Frontal cortex (tissue), 4 donors: ENCODE data around the gene CCDC142. TPM values are rescaled to one million over a fixed set of nuclear protein-coding genes. Genes with fewer than 3 reads are reported as not detected.
"Not testable (repeated sequence)": the region's sequence is repeated elsewhere in the genome, so short reads cannot be mapped to it uniquely, and the experiment has no call there.

ENCODE experiments used
- DNase-seq, 2 donors: peaks; one replicate each; pipeline ENCODE4 v3.0.0; 2012; ENCODE audit warnings: low spot score in 2 of 2
- FAIRE-seq: peaks from 2 replicates; lab custom pipeline; 2012; peaks lifted over from hg19 to GRCh38; lab: Jason Lieb, UNC
- total RNA-seq: library from RNA; depleted of rRNA; stranded (reverse); fragments of >200 nt; gene quantifications from one replicate; pipeline ENCODE4 v1.2.3, GENCODE V29; 2014
- donor health status: control.
- donor health status: control.
- donor health status: control.

The CCDC142 gene
- total RNA-seq, 1 donor from 2014 or later = 33.0 TPM

DNA sequence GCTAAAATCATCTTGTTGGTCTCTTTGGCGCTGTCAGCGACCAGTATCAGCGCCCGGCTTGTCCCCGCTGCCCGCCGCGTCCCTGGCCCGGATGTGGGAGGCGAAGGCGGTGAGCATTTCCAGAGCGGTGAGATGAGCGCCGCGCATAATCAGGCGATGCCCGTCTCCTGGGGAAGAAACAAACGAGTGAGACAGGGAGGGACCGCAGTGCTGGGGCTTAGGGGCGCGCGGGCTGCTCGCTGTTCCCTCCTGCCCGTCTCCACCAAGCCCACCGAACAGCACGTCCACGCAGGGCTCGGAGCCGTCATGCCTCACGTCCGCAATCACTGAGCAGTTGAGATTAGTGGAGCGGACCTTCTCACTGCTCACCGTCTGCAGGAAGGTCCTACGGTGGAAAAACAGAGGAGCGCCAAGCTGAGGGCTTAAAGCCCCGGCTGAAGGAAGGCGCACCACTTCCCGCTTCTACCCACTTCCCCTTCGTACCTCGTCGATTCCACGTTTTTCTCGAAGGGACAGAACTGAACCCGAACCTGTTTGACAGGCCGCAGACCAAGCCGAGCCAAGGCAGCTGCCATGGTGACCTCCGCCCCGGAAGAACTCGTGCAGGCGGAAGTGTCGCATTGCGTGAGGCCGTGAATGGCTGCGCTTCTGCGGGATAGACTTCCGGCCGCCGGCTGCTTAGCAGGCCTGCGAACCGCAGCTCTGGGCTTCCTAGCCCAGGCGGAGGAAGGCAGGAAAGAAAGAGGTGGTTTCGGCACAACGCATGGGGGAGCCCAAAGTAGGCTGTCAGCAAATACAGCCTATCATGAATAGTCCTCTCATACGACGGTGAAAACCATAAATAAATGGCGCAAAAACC, 10.5 kb downstream of the CCDC142 start, which contains the start of gene MRPL53:
Gene MRPL53 (minus strand): TSS at position 595 of the 859 bp plus-strand sequence. CDS start 20 bp downstream, at position 575.
- DNase-seq = peak; percentile 81 to 82
- FAIRE-seq = no peak

GRCh38 chr2:74471332-74472065, 11.3 kb downstream of the CCDC142 start:
- FAIRE-seq (no peak), DNase-seq (no peak)

DNA sequence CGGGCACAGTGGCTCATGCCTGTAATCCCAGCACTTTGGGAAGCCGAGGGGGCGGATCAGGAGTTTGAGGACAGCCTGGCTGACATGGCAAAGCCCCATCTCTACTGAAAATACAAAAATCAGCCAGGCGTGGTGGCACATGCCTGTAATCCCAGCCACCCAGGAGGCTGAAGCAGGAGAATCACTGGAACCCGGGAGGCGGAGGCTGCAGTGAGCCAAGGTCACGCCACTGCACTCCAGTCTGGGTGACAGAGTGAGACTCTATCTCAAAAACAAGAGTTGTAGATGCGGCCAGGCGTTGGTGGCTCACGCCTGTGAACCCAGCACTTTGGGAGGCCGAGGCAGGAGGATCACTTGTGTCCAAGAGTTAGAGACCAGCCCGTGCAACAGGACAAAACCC, 12.1 kb downstream of the CCDC142 start:
- FAIRE-seq, DNase-seq: not testable (repeated sequence)

DNA sequence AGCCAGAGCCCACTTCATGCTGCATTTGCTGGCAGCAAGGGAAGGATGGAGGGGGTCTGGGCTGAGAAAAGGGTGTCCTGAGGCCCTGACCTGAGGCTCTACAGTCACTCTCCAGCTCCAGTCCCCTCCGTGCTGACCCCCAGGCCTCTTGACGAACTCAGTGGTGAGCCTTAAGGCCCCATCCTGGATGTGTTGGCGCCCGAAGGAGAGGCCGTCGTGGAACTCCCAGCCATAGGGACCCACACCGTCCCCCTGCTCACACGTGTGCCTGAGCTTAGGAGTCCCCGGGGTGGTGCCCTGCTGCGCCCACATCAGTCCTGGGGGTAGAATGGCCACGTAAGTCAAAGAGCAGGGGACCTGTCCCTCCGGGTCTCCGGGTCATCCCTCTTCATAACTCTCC, 18.4 kb downstream of the CCDC142 start:
- FAIRE-seq (no peak), DNase-seq (no peak)

DNA sequence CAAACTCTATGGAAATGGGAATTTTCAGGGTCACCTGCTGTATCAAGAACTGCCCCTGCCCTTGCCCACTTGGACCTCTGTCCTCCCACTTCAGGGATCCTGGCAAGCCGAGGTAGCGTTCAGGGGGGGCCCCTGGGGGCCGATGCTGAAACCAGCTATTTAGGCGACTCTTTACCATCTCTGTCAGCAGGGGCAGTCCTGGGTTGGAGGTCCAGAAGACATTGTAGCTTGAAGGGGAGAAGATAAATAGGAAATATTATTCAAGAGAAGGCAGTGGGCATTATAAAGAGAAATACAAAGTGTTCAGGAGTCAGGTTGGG, 20.1 kb downstream of the CCDC142 start:
- FAIRE-seq = no peak

GRCh38 chr2:74462054-74462785, 20.6 kb downstream of the CCDC142 start:
- no peak for DNase-seq
- FAIRE-seq = no peak

More for the DNA sequence above, 20.1 kb downstream of the CCDC142 start:
- DNase-seq = no peak

DNA sequence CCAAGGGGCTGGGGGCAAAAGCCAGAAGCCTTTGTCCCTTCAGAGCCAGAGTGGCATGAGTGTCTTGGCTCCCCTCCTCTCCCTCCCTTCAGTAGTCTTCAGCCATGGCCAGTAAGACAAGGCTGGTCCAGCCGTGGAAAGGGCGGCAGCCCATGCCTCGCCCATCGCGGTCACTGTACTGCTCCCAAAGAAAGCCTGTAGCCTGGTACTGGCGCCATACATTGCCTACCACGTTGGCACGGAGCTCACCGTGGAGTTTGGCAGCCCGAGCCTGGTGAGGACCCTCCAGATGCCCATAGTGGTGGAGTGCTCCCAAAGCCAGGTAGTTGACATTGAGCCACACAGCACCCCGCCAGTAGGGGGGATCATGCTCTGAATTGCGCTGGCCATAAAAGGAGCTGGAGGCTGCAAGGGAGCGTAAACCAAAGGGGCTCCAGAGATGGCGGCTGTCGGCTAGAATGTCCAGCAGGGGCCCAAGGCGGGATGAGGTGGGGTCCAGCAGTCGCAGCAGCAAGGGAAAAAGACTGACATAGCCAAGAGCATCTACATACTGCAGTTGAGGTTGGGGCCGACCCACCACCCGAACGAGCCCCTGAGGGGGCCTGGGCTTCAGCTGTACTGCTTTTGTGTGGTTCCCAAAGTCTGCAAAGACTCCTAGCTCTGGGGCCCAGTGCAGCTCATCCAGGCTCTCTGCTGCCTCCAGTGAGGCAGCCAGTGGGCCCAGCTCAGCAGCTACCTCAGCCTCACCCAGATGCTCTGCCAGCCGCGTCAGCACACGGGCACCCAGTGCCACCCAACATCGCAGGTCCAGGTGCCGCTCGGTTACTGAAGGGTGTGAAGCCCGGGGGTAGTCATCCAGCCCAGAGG, 21.4 kb downstream of the CCDC142 start:
- DNase-seq (no peak), FAIRE-seq (no peak)

DNA sequence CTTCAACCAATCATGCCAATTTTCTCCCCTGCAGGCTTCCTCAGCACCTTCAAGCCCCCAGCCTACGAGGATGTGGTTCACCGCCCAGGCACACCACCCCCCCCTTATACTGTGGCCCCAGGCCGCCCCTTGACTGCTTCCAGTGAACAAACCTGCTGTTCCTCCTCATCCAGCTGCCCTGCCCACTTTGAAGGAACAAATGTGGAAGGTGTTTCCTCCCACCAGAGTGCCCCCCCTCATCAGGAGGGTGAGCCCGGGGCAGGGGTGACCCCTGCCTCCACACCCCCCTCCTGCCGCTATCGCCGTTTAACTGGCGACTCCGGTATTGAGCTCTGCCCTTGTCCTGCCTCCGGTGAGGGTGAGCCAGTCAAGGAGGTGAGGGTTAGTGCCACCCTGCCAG, 22.6 kb downstream of the CCDC142 start:
- DNase-seq, FAIRE-seq: not testable (repeated sequence)

DNA sequence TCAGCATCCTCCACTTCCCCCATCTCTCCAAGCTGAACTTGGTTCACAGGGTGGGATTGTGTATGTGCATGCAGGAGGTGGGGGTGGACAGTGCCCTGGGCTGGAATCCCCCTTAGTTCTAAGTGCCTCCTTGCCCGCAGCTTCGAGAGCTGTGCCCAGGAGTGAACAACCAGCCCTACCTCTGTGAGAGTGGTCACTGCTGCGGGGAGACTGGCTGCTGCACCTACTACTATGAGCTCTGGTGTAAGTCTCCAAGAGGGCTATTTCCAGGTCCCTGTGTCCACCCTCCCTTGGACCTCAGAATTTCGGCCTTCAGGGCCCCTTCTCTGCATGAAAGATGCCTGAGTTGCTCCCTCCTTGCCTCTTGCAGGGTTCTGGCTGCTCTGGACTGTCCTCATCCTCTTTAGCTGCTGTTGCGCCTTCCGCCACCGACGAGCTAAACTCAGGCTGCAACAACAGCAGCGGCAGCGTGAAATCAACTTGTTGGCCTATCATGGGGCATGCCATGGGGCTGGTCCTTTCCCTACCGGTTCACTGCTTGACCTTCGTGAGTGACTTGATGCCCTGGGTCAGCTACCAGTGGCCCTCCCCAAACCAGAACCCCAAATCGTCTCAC, 23.2 kb downstream of the CCDC142 start:
- not testable (repeated sequence) for FAIRE-seq, DNase-seq

DNA sequence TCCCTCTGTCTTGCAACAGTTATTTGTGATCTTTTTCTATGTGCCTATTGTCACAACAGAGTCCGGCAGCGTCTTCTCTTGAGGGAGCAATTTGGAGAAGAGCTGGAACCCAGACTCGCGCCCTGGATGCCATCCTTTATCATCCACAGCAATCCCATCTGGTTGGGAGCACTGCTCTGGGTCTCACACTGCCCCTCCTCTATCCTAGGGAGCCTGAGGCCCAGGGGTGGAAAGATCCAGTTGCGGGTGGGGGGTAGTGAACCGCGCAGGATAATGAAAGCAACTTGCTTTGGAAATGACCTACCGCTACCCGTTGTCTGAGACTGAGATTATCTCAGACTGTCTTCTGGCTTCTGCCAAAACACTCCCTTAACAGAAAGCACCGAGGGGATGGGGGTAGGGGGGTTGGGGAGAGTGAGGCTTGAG, 23.8 kb downstream of the CCDC142 start:
- DNase-seq (no peak), FAIRE-seq (no peak)

GRCh38 chr2:74458132-74458937, 24.5 kb downstream of the CCDC142 start, which contains the start of gene WBP1:
TSS of gene WBP1 (plus strand) at chr2:74458438. CDS start at chr2:74458603, 165 bp downstream.
- FAIRE-seq (peak; percentile 97), DNase-seq (peak; percentile 94 to 96)

GRCh38 chr2:74457549-74458131, 25.2 kb downstream of the CCDC142 start:
- DNase-seq (no peak), FAIRE-seq (no peak)

GRCh38 chr2:74457129-74457548, 25.7 kb downstream of the CCDC142 start:
- FAIRE-seq (no peak), DNase-seq (no peak)

DNA sequence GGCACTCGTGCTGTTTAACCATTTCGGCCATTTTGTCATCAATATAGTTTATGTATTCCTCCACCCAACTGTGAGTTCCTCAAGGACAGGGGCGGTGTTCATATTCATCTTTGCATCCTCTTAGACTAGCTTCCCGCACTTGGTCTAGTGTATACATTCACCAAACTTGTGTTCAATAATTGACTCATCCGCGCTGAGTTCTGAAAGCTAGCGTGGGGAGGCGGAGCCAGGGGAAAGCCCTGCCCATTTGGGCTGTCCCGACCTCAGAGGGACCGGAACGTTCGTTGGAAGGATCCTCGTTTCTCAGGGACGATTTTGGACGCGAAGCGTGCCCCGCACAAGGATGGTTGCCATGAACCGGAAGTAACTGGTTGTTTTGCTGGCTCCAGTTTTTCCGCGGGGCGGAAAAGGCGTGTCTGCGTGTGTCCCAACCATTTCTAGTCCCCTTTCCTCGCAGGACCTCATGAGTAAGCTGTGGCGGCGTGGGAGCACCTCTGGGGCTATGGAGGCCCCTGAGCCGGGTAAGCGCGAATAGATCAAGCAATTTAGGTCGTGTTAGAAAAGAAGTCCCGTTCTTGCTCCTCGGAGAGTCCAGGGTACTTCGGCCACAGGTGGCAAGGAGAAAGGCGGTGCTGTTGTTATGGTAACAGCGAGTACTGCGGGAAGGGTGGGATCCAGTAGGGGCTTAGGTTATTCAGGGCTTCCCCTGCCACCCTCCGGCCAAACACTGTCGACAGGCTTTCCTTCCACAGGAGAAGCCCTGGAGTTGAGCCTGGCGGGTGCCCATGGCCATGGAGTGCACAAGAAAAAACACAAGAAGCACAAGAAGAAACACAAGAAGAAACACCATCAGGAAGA, 27.9 kb downstream of the CCDC142 start, which contains the start of gene INO80B:
Gene INO80B (plus strand): TSS at position 434 of the 858 bp plus-strand sequence. CDS start 30 bp downstream, at position 464.
- peak; percentile 30 for FAIRE-seq
- peak; percentile 82 to 84 for DNase-seq

- FAIRE-seq (no peak), DNase-seq (no peak)
Observed at GRCh38 chr2:74450570-74451190, 32.1 kb downstream of the CCDC142 start.

DNA sequence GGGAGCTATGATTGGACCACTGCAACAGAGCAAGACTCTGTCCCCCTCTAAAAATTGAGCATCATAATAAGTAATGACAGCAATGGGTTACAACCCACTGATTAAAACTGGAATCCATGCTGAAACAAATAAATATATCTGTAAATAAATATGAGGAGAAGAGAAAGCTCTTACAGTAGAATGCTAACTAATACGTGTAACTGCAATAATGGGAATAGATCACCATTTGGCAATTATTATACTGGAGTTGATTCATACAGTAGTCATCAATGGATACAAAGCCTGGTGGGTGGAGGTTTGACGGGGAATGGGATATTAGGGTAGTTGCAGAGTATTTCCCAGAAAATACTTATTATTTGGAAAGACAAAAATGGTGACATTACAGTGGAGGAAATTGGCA, 34.0 kb downstream of the CCDC142 start:
- DNase-seq (no peak), FAIRE-seq (no peak)
